Measurements from ENCODE around the gene ELMOD1.

Gene ELMOD1

GRCh38 chr11:107666911-107667613 is 76.1 kb downstream of the ELMOD1 start:
- no peaks in the 10 kb centered on the region for H3K4me1 ChIP-seq (ENCODE audit: control insufficient read depth, low read length)
- no peak overlapping the region for H3K4me3 ChIP-seq (ENCODE audit: low read length)
- no peaks in the 10 kb centered on the region for H3K9me2 ChIP-seq (replicated peaks; ENCODE audit: control insufficient read depth, low read length)
- no peaks in the 10 kb centered on the region for H4K20me1 ChIP-seq (ENCODE audit: control insufficient read depth, insufficient read depth, low read depth, low read length)
- no peaks in the 10 kb centered on the region for H3K9me3 ChIP-seq (ENCODE audit: control insufficient read depth, insufficient read depth, low read length)
- H3K79me2 ChIP-seq (ENCODE audit: control insufficient read depth, low read length), result no peaks in the 10 kb centered on the region
- H3K36me3 ChIP-seq (ENCODE audit: control insufficient read depth, low read length), result no peaks in the 10 kb centered on the region
- H3K4me2 ChIP-seq (ENCODE audit: low read length), result no peak overlapping the region
- H3F3A ChIP-seq (ENCODE audit: control insufficient read depth, insufficient read depth), result no peaks in the 10 kb centered on the region
- no peaks in the 10 kb centered on the region; the same call in 1 of the 2 replicates for H3K27me3 ChIP-seq (ENCODE audit: control insufficient read depth, low read length)
- TF ChIP-seq, protein P1, sequence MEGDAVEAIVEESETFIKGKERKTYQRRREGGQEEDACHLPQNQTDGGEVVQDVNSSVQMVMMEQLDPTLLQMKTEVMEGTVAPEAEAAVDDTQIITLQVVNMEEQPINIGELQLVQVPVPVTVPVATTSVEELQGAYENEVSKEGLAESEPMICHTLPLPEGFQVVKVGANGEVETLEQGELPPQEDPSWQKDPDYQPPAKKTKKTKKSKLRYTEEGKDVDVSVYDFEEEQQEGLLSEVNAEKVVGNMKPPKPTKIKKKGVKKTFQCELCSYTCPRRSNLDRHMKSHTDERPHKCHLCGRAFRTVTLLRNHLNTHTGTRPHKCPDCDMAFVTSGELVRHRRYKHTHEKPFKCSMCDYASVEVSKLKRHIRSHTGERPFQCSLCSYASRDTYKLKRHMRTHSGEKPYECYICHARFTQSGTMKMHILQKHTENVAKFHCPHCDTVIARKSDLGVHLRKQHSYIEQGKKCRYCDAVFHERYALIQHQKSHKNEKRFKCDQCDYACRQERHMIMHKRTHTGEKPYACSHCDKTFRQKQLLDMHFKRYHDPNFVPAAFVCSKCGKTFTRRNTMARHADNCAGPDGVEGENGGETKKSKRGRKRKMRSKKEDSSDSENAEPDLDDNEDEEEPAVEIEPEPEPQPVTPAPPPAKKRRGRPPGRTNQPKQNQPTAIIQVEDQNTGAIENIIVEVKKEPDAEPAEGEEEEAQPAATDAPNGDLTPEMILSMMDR (IDR thresholded peaks at IDR 0.05; ENCODE audit: low read depth, low read length, poor library complexity, severe bottlenecking), result no peak
- no peak for TF ChIP-seq EZH2phosphoT487 (IDR thresholded peaks at IDR 0.05; ENCODE audit: borderline replicate concordance, low read length)
- H3K27ac ChIP-seq (ENCODE audit: low read depth, low read length), result no peak overlapping the region

- no peaks in the 10 kb centered on the region for H3K4me1 ChIP-seq (ENCODE audit: control insufficient read depth, low read length)
- no peaks in the 10 kb centered on the region; the same call in 1 of the 2 replicates for H3K27me3 ChIP-seq (ENCODE audit: control insufficient read depth, low read length)
- no peak overlapping the region for H3K4me2 ChIP-seq (ENCODE audit: low read length)
- no peaks in the 10 kb centered on the region for H3K9me3 ChIP-seq (ENCODE audit: control insufficient read depth, insufficient read depth, low read length)
- H3K9me2 ChIP-seq (replicated peaks; ENCODE audit: control insufficient read depth, low read length), result no peaks in the 10 kb centered on the region
- no peaks in the 10 kb centered on the region for H3F3A ChIP-seq (ENCODE audit: control insufficient read depth, insufficient read depth)
- no peaks in the 10 kb centered on the region for H3K79me2 ChIP-seq (ENCODE audit: control insufficient read depth, low read length)
- no peaks in the 10 kb centered on the region for H3K36me3 ChIP-seq (ENCODE audit: control insufficient read depth, low read length)
- TF ChIP-seq EZH2phosphoT487 (IDR thresholded peaks at IDR 0.05; ENCODE audit: borderline replicate concordance, low read length), result no peak
- TF ChIP-seq, protein P1 (IDR thresholded peaks at IDR 0.05; ENCODE audit: low read depth, low read length, poor library complexity, severe bottlenecking), result no peak
- no peaks in the 10 kb centered on the region for H4K20me1 ChIP-seq (ENCODE audit: control insufficient read depth, insufficient read depth, low read depth, low read length)
- H3K27ac ChIP-seq (ENCODE audit: low read depth, low read length), result no peak overlapping the region
- no peak overlapping the region for H3K4me3 ChIP-seq (ENCODE audit: low read length)
Observed at GRCh38 chr11:107669191-107669740, 78.3 kb downstream of the ELMOD1 start.

- Histone ChIP-seq H3K4me2 (ENCODE audit: low read length) (no peak overlapping the region), H3K4me3 (ENCODE audit: low read length) (no peak overlapping the region), H3K9me2 (replicated peaks; ENCODE audit: control insufficient read depth, low read length) (no peaks in the 10 kb centered on the region), H3K27me3 (ENCODE audit: control insufficient read depth, low read length) (no peaks in the 10 kb centered on the region), H3F3A (ENCODE audit: control insufficient read depth, insufficient read depth) (no peaks in the 10 kb centered on the region), H3K9me3 (ENCODE audit: control insufficient read depth, insufficient read depth, low read length) (no peaks in the 10 kb centered on the region), H4K20me1 (ENCODE audit: control insufficient read depth, insufficient read depth, low read depth, low read length) (no peaks in the 10 kb centered on the region), H3K79me2 (ENCODE audit: control insufficient read depth, low read length) (no peaks in the 10 kb centered on the region), H3K4me1 (ENCODE audit: control insufficient read depth, low read length) (no peaks in the 10 kb centered on the region), H3K27ac (ENCODE audit: low read depth, low read length) (no peak overlapping the region), H3K36me3 (ENCODE audit: control insufficient read depth, low read length) (no peaks in the 10 kb centered on the region)
- TF ChIP-seq EZH2phosphoT487 (IDR thresholded peaks at IDR 0.05; ENCODE audit: borderline replicate concordance, low read length), result no peak
- TF ChIP-seq, protein P1 (IDR thresholded peaks at IDR 0.05; ENCODE audit: low read depth, low read length, poor library complexity, severe bottlenecking), result no peak
Observed at GRCh38 chr11:107669893-107670601, 79.1 kb downstream of the ELMOD1 start.

Data from DOHH2 (cell line).